Stimulated activated CD4-positive, alpha-beta T cell treated with anti-CD3 and anti-CD28 coated beads, Interleukin-12 subunit alpha, Interleukin-12 subunit beta, amount 100 ng/mL, for 24 hours (primary cell): Measurements from ENCODE around the gene SPHK2.
A peak's percentile ranks its signal among the peaks of the same experiment; 100 is the strongest.
"Not testable (repeated sequence)": the region's sequence is repeated elsewhere in the genome, so short reads cannot be mapped to it uniquely, and the experiment has no call there.

ENCODE experiments used
- DNase-seq, 2 experiments: peaks; one replicate each; pipeline ENCODE4 v3.0.0-alpha.2; 2020; ENCODE audit warnings: low read depth in 2 of 2

Gene SPHK2

GRCh38 chr19:48624067-48624594 is 4.8 kb downstream of the SPHK2 start:
- DNase-seq = peak; percentile 94 to 98

- no peak for DNase-seq
Measured at GRCh38 chr19:48624791-48625723, 5.8 kb downstream of the SPHK2 start.

- DNase-seq = no peak
Measured at GRCh38 chr19:48625891-48626327, 6.6 kb downstream of the SPHK2 start.

GRCh38 chr19:48627201-48627864 is 8.0 kb downstream of the SPHK2 start:
- no peak for DNase-seq

- DNase-seq = no peak
Measured at GRCh38 chr19:48627865-48628314, 8.6 kb downstream of the SPHK2 start.

GRCh38 chr19:48628486-48629296 is 9.4 kb downstream of the SPHK2 start:
- no peak for DNase-seq

GRCh38 chr19:48629297-48629598 is 9.9 kb downstream of the SPHK2 start:
- DNase-seq = no peak

GRCh38 chr19:48629599-48630295 is 10.4 kb downstream of the SPHK2 start:
- no peak for DNase-seq

- no peak for DNase-seq
Measured at GRCh38 chr19:48630296-48631063, 11.2 kb downstream of the SPHK2 start.

GRCh38 chr19:48631225-48631624 is 11.9 kb downstream of the SPHK2 start:
- no peak for DNase-seq

- not testable (repeated sequence) for DNase-seq
Measured at GRCh38 chr19:48632286-48632685, 13.0 kb downstream of the SPHK2 start.

- no peak for DNase-seq
Measured at GRCh38 chr19:48632692-48633147, 13.4 kb downstream of the SPHK2 start.

GRCh38 chr19:48633148-48634035 is 14.1 kb downstream of the SPHK2 start:
- no peak for DNase-seq

GRCh38 chr19:48634036-48634342 is 14.7 kb downstream of the SPHK2 start:
- no peak for DNase-seq

- peak; percentile 89 to 94 for DNase-seq
Measured at GRCh38 chr19:48634424-48635262, 15.3 kb downstream of the SPHK2 start.

- peak; percentile 63 to 64 for DNase-seq
Measured at GRCh38 chr19:48635263-48635965, 16.1 kb downstream of the SPHK2 start.

- DNase-seq = no peak
Measured at GRCh38 chr19:48635966-48636858, 16.9 kb downstream of the SPHK2 start.
